Measurements from ENCODE around the gene APLN.

DNA sequence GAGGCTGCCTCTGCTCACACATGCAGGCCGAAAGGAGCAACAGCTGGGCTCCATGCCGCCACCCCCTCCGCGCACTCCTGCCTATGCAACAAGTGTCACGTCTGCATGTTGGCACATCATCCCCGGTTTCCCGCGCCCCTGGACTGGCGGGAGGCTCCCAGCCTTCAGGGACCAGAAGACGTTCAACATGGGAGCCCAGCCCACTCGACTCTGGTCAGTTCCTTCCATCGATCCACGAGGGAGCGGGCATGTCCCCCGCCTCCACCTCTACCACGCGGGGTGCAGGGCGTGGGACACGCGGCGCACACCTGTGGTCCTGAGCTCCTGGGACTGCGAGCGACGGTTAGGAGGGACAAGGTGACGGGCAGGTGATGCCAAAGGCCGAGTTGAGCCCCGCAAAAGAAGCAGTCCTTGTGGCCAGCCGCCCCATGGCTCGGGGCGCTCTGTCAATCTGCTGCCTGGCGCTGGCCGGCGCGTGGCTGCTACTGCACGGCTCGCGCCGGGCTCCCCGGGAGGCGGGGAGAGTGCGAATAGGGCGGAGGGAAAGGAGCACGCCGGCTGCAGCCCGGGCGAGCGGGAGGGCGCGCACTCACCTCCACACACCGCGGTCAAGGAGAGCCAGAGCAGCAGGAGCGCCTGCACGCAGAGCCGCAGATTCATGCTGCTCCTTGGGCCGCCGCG is 645 bp downstream of the APLN start:
- TF ChIP-seq POLR2A (IDR thresholded peaks at IDR 0.05) = no peak
- TF ChIP-seq, protein P1, sequence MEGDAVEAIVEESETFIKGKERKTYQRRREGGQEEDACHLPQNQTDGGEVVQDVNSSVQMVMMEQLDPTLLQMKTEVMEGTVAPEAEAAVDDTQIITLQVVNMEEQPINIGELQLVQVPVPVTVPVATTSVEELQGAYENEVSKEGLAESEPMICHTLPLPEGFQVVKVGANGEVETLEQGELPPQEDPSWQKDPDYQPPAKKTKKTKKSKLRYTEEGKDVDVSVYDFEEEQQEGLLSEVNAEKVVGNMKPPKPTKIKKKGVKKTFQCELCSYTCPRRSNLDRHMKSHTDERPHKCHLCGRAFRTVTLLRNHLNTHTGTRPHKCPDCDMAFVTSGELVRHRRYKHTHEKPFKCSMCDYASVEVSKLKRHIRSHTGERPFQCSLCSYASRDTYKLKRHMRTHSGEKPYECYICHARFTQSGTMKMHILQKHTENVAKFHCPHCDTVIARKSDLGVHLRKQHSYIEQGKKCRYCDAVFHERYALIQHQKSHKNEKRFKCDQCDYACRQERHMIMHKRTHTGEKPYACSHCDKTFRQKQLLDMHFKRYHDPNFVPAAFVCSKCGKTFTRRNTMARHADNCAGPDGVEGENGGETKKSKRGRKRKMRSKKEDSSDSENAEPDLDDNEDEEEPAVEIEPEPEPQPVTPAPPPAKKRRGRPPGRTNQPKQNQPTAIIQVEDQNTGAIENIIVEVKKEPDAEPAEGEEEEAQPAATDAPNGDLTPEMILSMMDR (IDR thresholded peaks at IDR 0.05) = no peak
